ENCODE data around the gene TMEM270.

The TMEM270 gene

DNA sequence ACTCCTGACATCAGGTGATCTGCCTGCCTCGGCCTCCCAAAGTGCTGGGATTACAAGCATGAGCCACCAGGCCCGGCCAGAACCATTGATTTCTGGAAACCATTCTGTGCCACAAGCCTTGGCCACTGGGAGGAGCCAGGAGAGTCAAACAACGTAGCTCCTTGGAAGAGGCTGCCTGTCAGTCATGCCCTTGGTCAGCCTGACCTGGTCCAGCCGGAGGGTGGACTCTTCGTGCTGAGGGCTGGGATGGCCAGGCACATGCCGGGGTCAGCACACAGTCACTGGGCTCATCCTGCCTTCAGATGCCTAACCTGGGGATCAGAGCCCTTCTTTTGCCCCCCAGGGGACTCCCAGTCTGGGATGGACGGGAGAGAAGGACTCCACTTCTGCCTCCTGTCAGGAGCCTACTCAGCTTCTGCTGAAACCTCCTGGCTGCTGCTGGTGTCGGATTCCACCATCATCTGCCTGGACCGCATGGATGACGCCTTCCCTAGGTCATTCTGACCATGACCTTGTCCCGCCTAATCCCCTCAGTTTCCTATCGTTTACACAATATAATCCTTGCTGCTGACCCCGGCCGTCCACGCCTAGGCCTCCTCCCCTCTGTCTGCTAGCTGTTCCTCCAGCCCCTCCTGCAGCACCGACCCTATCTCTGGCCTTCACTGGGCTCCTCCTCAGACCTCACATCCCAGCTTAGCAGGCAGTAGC, 30.4 kb downstream of the TMEM270 start:
- intact Hi-C loops (cut with DNase I; ENCODE audit: low total_unique reads) = loop anchor here (10.0 kb wide), 1 partner anchor 103 kb away; no protein-coding TSS in a partner anchor
- Histone ChIP-seq H3K27ac (peak overlapping the region; percentile 89 to 93), H3K27me3 (no peaks in the 10 kb centered on the region), H3K4me1 (peaks cover 12 to 77% (median 61%) of the 10 kb centered on the region in 4 donors), H3K36me3 (no peaks in the 10 kb centered on the region), H3K9me3 (no peaks in the 10 kb centered on the region), H3K4me3 (no peak overlapping the region)
- TF ChIP-seq, protein P1, sequence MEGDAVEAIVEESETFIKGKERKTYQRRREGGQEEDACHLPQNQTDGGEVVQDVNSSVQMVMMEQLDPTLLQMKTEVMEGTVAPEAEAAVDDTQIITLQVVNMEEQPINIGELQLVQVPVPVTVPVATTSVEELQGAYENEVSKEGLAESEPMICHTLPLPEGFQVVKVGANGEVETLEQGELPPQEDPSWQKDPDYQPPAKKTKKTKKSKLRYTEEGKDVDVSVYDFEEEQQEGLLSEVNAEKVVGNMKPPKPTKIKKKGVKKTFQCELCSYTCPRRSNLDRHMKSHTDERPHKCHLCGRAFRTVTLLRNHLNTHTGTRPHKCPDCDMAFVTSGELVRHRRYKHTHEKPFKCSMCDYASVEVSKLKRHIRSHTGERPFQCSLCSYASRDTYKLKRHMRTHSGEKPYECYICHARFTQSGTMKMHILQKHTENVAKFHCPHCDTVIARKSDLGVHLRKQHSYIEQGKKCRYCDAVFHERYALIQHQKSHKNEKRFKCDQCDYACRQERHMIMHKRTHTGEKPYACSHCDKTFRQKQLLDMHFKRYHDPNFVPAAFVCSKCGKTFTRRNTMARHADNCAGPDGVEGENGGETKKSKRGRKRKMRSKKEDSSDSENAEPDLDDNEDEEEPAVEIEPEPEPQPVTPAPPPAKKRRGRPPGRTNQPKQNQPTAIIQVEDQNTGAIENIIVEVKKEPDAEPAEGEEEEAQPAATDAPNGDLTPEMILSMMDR (IDR thresholded peaks at IDR 0.05) = peak in 1 of 2 experiments; percentile 17
- DNase-seq = peak in 1 of 2 donors; percentile 85

DNA sequence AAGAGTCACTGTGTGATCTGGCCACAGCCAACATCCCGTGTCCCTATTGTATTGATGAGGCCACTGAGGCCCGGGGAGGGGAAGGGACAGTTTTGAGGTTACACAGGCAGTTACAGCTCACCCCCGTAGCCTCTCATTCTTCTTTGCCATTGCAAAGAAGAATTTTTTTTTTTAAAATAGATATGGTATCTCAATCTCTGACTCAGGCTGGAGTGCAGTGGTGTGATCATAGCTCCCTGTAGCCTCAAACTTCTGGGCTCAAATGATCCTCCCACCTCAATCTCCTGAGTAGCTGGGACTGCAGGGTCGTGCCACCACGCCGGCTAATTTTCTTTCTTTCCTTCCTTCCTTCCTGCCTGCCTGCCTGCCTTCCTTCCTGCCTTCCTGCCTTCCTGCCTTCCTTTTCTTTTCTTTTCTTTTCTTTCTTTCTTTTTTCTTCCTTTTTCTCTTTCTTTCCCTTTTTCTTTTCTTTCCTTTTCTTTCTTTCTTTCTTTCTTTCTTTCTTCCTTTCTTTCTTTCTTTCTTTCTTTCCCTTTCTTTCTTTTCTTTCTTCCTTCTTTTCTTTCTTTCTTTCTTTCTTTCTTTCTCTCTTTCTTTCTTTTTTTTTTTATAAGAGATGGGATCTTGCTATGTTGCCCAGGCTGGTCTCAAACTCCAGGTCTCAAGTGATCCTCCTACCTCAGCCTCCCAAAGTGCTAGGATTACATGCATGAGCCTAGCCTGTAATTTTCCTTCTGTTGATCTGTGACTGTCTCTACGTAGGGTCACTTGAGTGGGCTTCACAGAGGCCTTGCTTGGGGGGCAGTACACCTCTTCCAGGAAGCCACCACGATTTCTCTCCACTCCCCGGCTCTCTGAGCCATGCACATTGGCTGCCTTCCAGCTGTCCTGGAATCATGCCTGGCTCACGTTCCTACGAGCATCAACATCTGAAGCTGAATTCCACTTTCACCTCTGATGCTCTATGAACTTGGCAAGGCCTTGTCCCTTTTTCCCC, 31.3 kb downstream of the TMEM270 start:
- peak in 1 of 2 donors; percentile 89 for DNase-seq
- Histone ChIP-seq H3K4me1 (peaks cover 7 to 77% (median 56%) of the 10 kb centered on the region in 4 donors), H3K9me3 (no peaks in the 10 kb centered on the region), H3K27me3 (no peaks in the 10 kb centered on the region), H3K27ac (peak overlapping the region; percentile 89 to 93), H3K36me3 (no peaks in the 10 kb centered on the region), H3K4me3 (no peak overlapping the region)
- intact Hi-C loops (cut with DNase I; ENCODE audit: low total_unique reads) = loop anchor here (10.0 kb wide), 1 partner anchor 102 kb away; no protein-coding TSS in a partner anchor
- TF ChIP-seq, protein P1 (IDR thresholded peaks at IDR 0.05) = no peak

DNA sequence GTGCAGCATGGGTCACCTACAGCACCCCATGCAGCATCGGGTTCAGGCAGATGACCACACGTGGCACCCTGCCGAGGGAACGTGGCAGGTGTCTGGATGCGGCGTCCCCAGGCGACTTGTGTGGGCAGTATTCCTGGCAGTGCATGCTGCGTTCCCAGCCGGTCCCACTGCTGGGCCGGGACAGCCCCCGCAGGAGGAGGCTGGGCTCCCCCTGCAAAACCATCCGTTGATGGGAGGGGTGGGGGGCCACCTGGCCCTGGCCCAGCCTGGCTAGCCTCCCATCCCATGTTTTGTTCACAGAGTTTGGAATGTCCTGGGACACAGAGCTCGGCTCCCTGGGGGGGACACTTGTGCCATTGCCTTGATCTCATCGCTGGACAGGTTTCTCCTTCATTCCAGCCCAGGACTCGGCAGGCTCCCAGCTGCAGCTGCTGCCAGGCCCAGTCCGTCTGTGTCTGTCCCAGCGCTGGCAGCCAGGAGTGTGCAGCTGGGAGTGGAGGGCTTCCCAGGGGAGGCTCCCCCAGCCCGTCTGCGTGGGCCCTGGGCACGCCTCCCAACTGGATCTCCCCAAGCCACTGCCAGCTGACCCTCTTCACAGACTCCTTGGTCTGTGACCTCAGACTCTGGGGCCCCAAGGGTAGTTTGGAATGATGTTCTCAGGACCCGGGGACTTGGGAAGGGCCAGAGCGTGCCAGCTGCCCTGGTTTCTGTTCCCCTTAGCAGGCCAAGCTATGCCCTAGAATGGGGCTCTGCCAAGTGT, 32.6 kb downstream of the TMEM270 start:
- DNase-seq = peak; percentile 80 to 95

DNA sequence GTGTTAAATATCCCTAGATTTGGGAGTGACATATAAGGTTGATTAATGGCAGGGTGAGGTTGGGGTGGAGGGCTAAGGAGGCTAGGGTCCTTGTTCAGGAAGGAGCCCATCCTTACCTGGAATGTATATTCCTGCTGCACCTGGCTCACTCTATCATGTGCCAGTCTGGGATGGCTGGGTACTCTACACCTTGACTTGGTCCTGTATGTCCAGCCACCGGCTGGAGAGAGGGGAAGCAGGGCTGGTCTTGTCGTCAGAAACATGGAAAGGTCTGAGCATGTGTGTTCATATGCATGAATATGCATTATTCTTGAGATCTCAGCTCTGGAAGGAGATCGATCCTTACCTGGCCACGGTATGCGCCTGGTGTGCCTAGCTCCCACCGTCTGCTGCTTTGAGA, 33.2 kb downstream of the TMEM270 start:
- Histone ChIP-seq H3K36me3 (no peaks in the 10 kb centered on the region), H3K4me1 (peaks cover 6 to 93% (median 56%) of the 10 kb centered on the region in 4 donors), H3K27ac (peak overlapping the region; percentile 89 to 93), H3K4me3 (no peak overlapping the region), H3K9me3 (no peaks in the 10 kb centered on the region), H3K27me3 (no peaks in the 10 kb centered on the region)
- TF ChIP-seq, protein P1 (IDR thresholded peaks at IDR 0.05) = no peak
- no peak for DNase-seq
- intact Hi-C loops (cut with DNase I; ENCODE audit: low total_unique reads) = loop anchor here (2.0 to 10.0 kb wide), 2 partner anchors 101 to 135 kb away; partner anchors contain the start of gene ELN

More for the DNA sequence above, 32.6 kb downstream of the TMEM270 start:
- Histone ChIP-seq H3K9me3 (no peaks in the 10 kb centered on the region), H3K27ac (peak overlapping the region; percentile 89 to 93), H3K4me3 (no peak overlapping the region), H3K27me3 (no peaks in the 10 kb centered on the region), H3K4me1 (peaks cover 6 to 86% (median 55%) of the 10 kb centered on the region in 4 donors), H3K36me3 (no peaks in the 10 kb centered on the region)
- intact Hi-C loops (cut with DNase I; ENCODE audit: low total_unique reads) = loop anchor here (2.0 to 10.0 kb wide), 2 partner anchors 101 to 135 kb away; partner anchors contain the start of gene ELN
- TF ChIP-seq, protein P1 (IDR thresholded peaks at IDR 0.05) = no peak
